HuH-7 (cell line): ENCODE results near the gene INPP5A.
"Not testable (repeated sequence)": the region's sequence is repeated elsewhere in the genome, so short reads cannot be mapped to it uniquely, and the experiment has no call there.

Source experiments
- DNase-seq: peaks from one replicate; pipeline ENCODE4 v3.0.0; 2011; ENCODE audit warnings: low spot score

Gene INPP5A

GRCh38 chr10:132805599-132805998 is 268.0 kb downstream of the INPP5A start:
- DNase-seq, result no peak

DNA sequence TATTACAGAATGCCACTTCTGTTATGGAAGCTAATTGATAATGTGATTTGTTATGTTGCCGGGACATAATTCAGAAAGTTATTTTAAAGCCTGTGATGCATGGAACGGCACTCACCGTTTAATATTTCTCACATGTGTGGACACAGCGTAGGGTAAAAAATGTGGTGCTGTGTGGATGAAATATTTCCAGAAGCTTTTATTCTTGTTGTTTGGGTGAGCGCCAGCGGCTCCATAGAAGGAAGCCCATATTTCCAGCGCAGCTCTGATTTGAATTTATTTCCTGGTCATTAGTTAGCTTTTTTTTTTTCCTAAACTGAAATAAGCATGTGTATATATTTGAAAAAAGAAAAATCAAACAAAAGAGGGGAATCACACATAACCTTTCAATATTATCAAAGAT is 268.5 kb downstream of the INPP5A start:
- DNase-seq, result no peak

GRCh38 chr10:132806561-132807003 is 269.0 kb downstream of the INPP5A start:
- DNase-seq, result no peak

GRCh38 chr10:132807621-132808049 is 270.0 kb downstream of the INPP5A start:
- no peak for DNase-seq

- DNase-seq, result no peak
These were observed 271.0 kb downstream of the INPP5A start for GRCh38 chr10:132808383-132809231.

DNA sequence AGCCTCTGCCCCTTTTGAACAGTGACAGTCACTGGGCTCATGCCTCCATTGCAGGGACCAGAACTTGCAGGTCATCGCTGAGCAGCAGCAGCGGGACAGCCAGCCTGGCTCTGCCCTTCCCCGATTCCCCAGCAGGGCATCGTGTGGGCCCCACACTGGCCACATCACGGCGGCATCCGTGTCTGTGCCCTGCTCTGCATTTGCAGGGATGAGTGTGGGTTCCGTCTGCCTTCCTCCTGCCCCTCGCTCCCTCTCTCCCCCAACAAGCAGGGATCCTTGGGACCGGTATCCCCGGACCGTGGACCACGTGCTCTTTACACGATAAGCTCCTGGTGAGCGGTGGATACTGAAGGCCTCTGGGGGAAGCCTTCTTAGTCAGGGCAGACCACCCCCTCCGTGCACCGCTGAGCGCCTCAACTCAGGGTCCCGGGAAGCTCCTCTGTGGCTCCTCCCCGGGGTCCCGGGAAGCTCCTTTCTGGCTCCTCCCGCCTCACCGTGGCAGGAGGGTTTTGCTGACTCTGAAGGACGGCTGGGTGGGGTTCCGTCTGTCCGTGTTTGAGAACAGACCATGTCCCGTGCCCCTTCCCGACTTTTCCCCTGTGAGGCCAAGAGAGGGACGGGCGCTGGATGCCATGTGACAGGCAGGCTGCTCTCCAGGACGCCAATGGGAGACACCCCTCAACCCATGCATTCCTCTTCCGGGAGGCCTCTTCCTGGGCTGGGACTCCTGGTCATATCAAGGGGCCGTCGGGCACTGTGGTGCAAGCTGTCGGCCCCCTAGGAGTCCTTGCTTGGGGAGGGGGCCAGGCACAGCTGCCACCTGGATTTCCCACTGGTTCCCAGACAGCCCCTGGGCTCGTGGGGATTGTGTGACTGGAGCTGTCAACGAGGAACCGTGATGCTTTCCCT is 271.9 kb downstream of the INPP5A start:
- no peak for DNase-seq

DNA sequence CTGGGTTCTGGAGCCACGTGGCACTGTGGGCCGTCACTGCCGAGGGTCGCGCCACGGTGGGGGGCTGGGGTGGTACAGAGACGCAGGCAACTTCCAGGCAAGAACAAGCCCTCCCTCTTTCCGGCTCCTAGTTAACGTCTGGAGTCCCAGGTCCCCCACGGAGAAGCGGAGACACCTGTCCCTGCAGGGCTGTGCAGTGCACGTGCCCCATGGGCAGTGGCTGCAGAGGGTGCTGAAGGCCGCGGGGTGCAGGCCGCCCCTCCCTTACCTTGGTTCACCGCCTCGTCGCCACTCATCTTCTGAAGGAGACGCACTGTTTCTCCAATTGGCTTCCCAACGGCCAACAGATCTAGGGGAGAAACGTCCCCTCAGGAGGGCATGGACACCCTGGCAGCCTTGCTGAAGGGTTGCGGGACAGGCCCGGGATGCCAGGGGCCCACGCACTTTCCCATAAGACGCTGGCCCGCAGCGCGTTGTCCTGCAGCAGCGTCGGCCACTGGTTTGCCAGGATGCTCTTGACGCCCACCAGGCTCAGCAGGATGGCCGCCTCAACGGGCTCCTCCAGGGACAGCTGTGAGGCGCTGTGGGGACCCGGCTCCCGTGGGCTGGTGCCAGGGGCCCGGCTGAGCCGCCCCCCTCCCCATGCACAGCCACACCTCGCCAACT is 272.7 kb downstream of the INPP5A start:
- no peak for DNase-seq

DNA sequence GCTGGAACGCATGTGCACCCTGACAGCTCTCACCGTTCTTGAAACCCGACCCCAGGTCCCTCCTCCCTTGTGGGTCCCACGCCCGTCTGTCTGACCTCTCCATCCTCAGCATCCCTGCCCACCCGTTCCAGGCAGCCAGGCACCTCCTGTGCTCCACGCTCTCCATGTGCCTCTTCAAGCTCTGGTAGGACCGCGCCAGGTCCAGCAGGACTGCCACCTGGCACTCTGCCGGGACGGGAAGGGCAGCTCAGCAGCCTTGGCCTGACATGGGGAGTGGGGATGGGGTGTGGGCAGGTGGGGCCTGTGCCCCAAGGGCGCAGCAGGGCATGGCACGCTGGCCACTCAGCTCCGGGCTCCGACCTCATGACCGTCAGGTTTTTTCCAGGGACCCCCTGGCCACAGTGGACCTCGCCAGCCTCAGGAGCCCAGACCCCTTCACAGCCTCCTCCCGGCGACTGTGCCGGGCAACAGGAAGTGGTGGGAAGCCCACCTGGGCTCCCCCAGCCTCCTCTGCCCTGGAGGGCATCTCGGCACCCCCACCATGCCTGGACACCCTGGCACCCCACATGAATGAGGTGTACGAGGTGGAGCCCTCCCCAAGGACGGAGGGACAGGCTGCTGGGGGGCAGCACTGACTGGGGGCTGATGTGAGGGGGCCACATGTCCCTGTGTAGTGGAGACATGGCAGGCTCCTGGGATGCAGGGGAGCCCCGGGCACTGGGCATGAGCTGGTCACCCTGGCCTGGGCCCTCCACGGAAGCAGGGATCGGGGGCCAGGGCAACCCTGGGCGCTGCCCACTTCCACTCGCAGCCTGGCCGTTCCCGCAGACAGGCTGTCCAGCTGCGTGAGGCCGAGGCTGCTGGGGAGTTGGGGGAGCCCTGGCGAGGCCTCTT is 273.5 kb downstream of the INPP5A start:
- DNase-seq, result no peak

DNA sequence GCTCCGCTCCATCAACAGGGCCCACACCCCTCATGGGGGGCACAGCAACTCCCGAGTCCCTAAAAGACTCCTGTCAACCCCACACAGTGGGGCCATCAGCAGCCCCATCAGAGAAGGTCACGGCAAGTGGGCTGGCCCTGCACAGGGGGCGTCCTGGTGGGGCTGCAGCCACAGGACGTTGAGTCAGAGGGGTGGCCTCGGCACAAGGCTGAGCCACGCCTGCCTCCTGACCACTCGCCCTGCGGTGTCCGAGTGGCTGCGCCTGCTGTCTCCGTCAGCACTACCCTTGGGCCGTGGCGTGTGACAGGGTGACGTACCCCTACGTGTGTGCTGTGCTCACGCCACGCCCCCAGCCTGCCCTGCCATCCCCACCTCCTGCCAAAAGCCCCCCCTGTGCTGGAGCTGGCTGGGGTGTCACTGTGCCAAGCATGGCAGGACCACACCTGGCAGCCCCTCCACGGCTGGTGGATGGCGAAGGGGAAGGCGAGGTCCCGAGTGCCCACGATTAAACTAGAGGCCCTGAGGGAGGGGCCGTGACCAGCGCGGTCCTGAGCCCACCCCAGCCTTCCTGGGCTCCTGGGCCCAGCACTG is 274.4 kb downstream of the INPP5A start:
- DNase-seq, result no peak

GRCh38 chr10:132812520-132812919 is 274.9 kb downstream of the INPP5A start:
- DNase-seq, result no peak

- DNase-seq, result no peak
These were observed 275.4 kb downstream of the INPP5A start for GRCh38 chr10:132813001-132813401.

- DNase-seq, result no peak
These were observed 276.2 kb downstream of the INPP5A start for GRCh38 chr10:132813560-132814468.

GRCh38 chr10:132814469-132814856 is 276.9 kb downstream of the INPP5A start:
- no peak for DNase-seq

GRCh38 chr10:132815168-132815857 is 277.7 kb downstream of the INPP5A start:
- no peak for DNase-seq

- no peak for DNase-seq
These were observed 279.1 kb downstream of the INPP5A start for GRCh38 chr10:132816718-132817117.

- DNase-seq, result no peak
These were observed 280.2 kb downstream of the INPP5A start for GRCh38 chr10:132817701-132818211.

GRCh38 chr10:132820056-132820455 is 282.5 kb downstream of the INPP5A start:
- no peak for DNase-seq

DNA sequence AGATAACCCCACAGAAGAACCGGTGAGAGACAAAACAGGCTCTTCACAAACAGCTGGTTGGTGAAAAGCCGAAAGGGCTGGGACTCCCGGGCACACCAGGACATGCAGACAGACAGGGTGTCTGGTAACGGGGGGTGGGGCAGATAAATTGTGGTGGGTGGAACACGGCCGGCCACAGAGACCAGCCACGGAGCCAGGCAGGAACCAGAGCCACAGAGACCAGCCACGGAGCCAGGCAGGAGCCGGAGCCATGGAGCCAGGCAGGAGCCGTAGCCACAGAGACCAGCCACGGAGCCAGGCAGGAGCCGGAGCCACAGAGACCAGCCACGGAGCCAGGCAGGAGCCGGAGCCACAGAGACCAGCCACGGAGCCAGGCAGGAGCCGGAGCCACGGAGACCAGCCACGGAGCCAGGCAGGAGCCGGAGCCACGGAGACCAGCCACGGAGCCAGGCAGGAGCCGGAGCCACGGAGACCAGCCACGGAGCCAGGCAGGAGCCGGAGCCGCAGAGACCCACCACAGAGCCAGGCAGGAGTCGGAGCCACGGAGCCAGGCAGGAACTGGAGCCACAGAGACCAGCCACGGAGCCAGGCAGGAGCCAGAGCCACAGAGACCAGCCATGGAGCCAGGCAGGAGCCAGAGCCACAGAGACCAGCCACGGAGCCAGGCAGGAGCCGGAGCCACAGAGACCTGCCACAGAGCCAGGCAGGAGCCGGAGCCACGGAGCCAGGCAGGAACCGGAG is 288.4 kb downstream of the INPP5A start:
- not testable (repeated sequence) for DNase-seq
